KOPT-K1 (cell line): ENCODE results near the gene NECAP2.
"Not testable (repeated sequence)": the region's sequence is repeated elsewhere in the genome, so short reads cannot be mapped to it uniquely, and the experiment has no call there.

ENCODE experiments used
- H3K27ac ChIP-seq: fragments of 200-600 bp; sonication (generic); 2 replicates; pipeline ENCODE4 v1.5.1; 2016; ENCODE audit warnings: antibody characterized with exemption, mild to moderate bottlenecking, low read depth, low read length; ENCODE audit not compliant: poor library complexity, severe bottlenecking
- H3K36me3 ChIP-seq: fragments of 200-600 bp; sonication (generic); 2 replicates; pipeline ENCODE4 v1.5.1; 2017; ENCODE audit warnings: antibody characterized with exemption, mild to moderate bottlenecking, low read length, moderate library complexity; ENCODE audit not compliant: insufficient read depth
- H3K9me3 ChIP-seq: fragments of 200-600 bp; sonication (generic); 2 replicates; pipeline ENCODE4 v1.5.1; 2017; ENCODE audit warnings: antibody characterized with exemption, low read length, mild to moderate bottlenecking; ENCODE audit not compliant: insufficient read depth, poor library complexity, severe bottlenecking

Gene NECAP2

DNA sequence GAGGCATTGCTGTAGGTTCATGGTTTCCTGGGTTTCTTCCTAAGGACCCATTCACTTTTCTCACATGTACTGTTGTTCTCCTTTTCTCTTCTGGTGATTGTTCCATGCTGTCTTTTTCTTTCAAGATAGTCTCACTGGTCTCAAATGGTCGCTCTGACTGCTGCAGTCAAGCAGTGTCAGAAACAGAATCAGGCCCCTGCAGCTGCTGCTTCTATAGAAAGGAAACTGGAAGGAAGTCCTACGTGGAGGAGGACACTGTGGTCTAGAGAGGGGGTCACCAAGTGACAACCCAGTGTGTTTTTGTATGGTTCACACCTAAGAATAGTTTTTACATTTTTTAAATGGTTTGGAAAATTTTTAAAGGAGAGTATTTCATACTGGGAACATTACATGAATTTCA lies 2.4 kb downstream of the NECAP2 start:
- no peaks in the 10 kb centered on the region for H3K9me3 ChIP-seq
- peaks cover 59% of the 10 kb centered on the region for H3K36me3 ChIP-seq
- no peak overlapping the region for H3K27ac ChIP-seq

DNA sequence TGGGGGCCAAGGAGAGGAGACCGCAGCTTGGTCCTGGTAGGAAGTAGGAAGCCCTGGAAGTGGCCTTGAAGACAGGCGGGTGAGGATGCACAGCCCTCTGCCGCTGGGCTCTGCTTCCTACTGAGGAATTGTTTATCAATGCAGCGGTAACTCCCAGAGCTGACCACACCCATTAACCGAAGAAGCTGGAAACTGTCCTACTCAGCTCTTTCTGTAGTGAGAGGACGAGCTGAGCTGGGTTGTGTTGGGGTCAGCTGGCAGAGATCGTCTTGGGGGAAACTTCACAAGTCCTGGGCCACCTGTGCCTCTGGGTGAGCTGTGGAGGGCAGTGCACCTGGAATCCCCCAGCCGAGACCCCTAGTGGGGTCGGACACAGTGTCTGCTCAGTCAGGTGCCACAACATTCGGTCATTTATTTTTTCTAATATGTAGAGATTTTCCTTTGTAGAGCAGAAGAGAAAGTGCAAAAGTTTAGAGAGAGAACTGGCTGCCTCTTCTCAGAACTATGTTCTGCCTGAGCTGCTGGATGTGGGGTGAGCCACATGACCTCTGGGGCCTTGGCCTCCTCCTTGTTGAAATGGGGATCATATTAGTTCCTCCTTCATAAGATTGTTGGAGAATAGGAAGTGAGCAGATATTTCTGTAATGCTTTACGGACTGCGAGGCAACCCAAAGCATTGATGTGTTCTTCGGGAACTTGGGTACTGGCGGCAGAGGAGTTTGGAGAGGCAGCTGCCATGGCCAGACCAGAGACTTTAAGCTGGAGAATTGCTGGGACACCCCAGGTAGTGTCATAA lies 3.6 kb downstream of the NECAP2 start:
- H3K36me3 ChIP-seq = peaks cover 72% of the 10 kb centered on the region
- H3K27ac ChIP-seq = no peak overlapping the region
- H3K9me3 ChIP-seq = no peaks in the 10 kb centered on the region

DNA sequence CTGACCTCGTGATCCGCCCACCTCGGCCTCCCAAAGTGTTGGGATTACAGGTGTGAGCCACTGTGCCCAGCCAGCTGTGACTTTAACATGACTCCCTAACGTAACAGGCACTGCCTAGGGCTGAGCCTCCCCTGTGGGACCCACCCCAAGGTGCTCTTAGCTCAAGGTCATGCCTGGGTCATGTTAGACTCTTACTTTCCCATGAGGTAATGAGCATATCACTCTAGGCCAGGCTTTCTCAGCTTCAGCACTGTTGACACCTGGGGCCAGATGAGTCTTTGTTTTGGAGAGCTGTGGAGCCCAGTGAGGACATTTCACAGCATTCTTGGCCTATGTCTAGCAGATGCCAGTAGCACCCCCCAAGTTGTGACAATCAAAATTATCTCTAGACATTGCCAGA lies 4.5 kb downstream of the NECAP2 start:
- peaks cover 80% of the 10 kb centered on the region for H3K36me3 ChIP-seq

DNA sequence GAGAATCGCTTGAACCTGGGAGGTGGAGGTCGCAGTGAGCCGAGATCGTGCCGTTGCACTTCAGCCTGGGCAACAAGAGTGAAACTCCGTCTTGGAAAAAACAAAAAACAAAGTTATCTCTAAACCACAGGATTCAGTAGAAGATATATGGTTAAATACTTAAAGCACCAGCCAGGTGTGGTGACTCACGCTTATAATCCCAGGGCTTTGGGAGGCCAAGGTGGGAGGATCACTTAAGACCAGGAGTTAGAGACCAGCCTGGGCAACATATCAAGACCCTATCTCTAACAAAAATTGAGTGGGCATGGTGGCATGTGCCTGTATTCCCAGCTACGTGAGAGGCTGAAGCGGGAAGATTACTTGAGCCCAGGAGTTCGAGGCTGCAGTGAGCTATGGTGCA lies 5.6 kb downstream of the NECAP2 start:
- H3K36me3 ChIP-seq = peaks cover 91% of the 10 kb centered on the region
- no peaks in the 10 kb centered on the region for H3K9me3 ChIP-seq
- H3K27ac ChIP-seq = no peak overlapping the region

More for the DNA sequence above, 4.5 kb downstream of the NECAP2 start:
- no peaks in the 10 kb centered on the region for H3K9me3 ChIP-seq
- H3K27ac ChIP-seq = no peak overlapping the region

DNA sequence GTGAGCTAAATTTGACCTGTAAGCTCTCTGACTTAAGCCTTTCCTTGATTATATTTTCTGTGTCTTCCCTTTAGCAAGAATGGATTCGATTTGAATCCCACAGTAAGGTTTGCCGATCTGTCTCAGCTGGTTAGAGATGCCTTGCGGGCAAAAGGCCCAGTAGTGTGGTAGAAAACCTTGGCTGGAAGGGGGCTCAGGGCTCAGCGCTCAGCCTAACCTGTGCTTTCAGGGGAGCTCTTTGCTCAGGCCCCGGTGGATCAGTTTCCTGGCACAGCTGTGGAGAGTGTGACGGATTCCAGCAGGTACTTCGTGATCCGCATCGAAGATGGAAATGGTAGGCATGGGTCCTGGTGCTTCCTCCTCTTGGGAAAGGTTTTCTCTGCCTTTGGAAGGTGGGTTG lies 7.1 kb downstream of the NECAP2 start:
- Histone ChIP-seq H3K36me3 (peaks cover 100% of the 10 kb centered on the region), H3K9me3 (no peaks in the 10 kb centered on the region)

DNA sequence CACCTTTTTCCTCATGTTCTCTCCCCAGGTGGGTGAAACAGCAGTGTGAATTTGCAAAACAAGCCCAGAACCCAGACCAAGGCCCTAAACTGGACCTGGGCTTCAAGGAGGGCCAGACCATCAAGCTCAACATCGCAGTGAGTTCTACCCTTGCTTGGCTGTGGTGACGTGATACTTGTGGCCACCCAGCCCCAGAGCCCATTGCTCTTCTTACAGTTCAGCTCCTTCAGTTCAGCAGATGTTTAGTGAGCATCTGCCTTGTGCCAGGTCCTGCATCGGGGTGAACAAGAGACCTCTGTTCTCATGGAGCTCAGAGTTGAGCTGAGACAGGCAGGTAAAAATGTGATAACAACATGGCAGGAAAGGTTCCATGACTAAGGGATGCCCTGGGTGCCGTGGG lies 8.5 kb downstream of the NECAP2 start:
- Histone ChIP-seq H3K36me3 (peaks cover 100% of the 10 kb centered on the region), H3K27ac (no peak overlapping the region), H3K9me3 (no peaks in the 10 kb centered on the region)

More for the DNA sequence above, 7.1 kb downstream of the NECAP2 start:
- H3K27ac ChIP-seq = no peak overlapping the region

DNA sequence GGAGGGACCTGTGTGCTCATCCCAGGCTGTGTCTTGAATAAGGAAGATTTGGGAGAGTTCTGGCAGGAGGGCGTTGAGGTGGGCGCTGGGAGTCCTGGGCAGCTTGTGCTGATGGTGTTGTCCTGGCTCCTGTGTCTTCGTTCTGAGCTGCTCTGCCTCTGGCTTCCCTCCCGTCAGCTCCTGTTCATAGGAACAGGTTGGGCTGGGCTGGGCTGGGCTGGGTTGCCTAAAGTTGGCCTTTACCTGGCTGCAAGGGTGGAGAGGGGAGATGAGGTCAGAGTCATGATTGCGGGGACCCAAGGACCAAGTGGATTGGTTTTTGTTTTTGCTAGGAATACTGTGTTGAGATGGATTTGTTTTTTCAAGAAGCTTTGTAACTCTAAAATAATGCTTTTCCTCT lies 9.1 kb downstream of the NECAP2 start:
- H3K36me3 ChIP-seq = peaks cover 99% of the 10 kb centered on the region
- H3K9me3 ChIP-seq = no peaks in the 10 kb centered on the region
- H3K27ac ChIP-seq = no peak overlapping the region

DNA sequence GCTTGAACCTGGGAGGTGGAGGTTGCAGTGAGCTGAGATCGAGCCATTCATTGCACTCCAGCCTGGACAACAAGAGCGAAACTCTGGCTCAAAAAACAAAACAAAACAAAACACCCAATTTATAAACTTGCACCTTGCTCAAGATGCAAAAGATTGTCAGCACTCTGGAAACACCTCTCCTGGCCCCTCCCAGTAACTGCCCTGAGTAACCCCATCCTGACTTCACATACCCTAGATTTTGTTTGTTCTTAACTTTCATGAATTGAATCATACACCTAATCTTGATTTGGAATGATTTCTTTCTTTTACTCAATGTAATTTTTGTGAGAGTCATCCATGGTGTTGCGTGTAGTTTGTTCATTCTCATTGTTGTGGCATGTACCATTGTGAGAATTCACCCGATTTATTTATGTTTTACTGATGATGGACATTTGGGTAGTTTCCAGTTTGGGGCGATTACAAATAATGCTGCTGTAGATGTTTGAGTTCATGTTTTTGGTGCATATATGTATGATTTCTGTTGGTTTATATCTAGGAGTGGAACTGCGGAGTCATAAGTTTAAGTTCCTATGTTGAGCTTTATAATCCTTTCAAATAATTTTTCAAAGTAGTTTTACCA lies 10.4 kb downstream of the NECAP2 start:
- Histone ChIP-seq H3K36me3 (peaks cover 99% of the 10 kb centered on the region), H3K27ac (no peak overlapping the region), H3K9me3 (no peaks in the 10 kb centered on the region)

DNA sequence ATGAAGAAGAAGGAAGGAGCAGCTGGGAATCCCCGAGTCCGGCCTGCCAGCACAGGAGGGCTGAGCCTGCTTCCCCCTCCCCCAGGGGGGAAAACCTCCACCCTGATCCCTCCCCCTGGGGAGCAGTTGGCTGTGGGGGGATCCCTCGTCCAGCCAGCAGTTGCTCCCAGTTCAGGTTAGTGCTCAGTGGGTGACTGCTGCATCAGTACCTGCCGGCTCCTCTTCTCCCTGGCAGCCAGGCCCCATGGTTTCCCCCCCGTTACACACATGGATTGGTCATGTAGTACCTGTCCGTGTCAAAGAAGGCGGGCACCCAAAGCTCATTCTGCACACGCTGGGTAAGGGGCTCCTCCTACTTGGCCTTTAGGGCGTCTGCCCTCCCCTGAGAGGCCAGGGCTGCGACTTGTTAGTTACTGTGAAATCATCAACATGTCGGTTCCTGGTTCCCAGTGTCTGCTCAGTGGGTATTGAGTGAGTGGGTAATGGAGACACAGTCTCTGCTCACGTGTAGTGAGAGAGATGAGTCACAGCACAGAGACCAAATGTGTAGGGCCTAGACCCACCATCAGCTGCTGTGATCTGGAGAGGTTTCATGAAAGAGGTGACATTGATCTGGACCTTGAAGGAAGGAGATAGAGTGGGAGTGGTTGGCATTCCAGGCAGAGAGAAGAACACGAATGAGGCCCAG lies 11.5 kb downstream of the NECAP2 start:
- Histone ChIP-seq H3K27ac (no peak overlapping the region), H3K9me3 (no peaks in the 10 kb centered on the region), H3K36me3 (peaks cover 99% of the 10 kb centered on the region)

DNA sequence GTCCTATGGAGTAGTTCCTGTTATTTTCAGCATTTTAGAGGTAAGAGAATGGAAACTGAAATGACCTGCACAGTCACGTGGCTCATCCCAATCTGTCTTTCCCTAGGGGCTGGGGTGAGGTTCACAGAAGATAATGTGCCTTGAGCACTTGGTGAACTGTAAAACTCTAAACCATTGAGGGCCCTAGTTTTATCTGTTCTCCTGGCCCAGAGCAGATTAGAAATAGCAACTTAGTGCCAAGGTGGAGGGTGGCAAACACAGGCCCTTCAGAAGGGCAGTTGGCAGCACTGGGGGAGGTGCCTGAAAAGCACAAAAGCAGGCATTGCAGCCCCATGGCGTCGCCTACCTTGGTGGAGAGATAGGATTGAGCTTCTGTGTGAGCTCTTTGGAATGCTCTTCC lies 14.4 kb downstream of the NECAP2 start:
- H3K36me3 ChIP-seq = peaks cover 99% of the 10 kb centered on the region
- H3K9me3 ChIP-seq, H3K27ac ChIP-seq: not testable (repeated sequence)

DNA sequence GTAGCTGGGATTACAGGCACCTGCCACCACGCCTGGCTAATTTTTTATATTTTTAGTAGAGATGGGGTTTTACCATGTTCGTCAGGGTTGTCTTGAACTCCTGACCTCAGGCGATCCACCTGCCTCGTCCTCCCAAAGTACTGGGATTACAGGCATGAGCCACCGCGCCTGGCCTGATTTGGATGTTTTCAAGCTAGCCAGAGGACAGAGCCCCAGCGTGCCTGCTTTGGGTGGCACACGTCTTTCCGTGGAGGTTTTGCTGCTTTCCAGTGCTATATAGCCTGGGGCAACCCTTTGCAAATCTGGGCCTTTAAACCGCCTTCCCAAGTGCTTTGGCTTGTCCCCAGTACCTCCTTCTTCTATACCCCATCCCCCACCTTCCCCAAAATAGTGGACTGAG lies 15.6 kb downstream of the NECAP2 start:
- H3K36me3 ChIP-seq = peaks cover 99% of the 10 kb centered on the region
- H3K27ac ChIP-seq, H3K9me3 ChIP-seq: not testable (repeated sequence)

DNA sequence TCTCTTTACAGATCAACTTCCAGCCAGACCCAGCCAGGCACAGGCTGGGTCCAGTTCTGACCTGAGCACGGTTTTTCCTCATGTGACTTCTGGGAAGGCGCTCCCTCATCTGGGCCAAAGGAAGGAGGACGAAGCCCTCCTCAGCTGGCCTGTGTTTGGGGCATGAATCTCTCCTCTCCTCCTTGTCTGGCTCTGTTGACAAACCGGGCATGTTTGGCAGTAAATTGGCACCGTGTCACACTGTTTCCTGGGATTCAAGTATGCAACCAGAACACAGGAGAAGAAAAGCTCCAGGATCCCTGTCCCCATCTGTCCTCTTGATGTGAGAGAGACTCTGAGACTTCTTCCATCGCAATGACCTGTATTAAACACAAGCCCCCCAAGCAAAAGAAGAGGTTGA lies 18.3 kb downstream of the NECAP2 start:
- Histone ChIP-seq H3K9me3 (no peaks in the 10 kb centered on the region), H3K27ac (no peak overlapping the region), H3K36me3 (peaks cover 94% of the 10 kb centered on the region)

DNA sequence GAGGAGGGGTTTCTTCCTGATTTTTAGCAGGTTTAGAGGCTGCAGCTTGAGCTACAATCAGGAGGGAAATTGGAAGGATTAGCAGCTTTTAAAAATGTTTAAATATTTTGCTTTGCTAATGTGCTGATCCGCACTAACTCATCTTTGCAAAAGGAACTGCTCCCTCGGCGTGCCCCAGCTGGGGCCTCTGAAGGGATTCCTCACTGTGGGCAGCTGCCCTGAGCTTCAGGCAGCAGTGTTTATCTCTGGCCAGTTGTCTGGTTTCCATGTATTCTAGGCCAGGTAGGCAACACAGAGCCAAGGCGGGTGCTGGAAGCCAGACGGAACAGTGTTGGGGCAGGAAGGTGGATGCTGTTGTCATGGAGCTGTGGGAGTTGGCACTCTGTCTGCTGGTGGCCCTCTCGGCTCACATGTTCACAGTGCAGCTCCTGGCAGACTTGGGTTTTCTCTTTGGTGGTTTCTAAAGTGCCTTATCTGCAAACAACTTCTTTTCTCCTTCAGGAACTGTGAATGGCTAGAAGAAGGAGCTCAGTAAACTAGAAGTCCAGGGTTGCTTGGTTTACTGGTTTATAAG lies 18.9 kb downstream of the NECAP2 start:
- H3K9me3 ChIP-seq = no peaks in the 10 kb centered on the region
- no peak overlapping the region for H3K27ac ChIP-seq
- peaks cover 93% of the 10 kb centered on the region for H3K36me3 ChIP-seq

DNA sequence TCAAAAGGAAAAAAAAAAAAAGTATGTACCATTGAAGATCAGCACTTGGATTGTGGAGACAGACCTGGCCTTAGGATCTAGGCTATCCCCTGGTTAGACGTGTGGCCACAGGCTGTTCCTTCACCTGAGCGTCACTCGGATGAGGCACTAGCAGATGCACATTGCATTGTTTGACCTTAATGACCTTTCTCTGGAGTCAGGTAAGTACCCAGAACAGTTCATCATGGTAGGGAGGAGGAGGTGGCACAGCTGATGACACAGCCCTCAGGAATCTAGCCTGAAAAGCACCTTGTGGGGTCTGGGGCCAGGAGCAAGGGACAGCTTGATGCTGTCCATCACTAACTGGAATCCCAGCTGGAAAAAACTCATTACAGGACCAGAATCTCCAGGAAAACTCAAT lies 21.2 kb downstream of the NECAP2 start:
- Histone ChIP-seq H3K36me3 (peaks cover 70% of the 10 kb centered on the region), H3K27ac (no peak overlapping the region), H3K9me3 (no peaks in the 10 kb centered on the region)

DNA sequence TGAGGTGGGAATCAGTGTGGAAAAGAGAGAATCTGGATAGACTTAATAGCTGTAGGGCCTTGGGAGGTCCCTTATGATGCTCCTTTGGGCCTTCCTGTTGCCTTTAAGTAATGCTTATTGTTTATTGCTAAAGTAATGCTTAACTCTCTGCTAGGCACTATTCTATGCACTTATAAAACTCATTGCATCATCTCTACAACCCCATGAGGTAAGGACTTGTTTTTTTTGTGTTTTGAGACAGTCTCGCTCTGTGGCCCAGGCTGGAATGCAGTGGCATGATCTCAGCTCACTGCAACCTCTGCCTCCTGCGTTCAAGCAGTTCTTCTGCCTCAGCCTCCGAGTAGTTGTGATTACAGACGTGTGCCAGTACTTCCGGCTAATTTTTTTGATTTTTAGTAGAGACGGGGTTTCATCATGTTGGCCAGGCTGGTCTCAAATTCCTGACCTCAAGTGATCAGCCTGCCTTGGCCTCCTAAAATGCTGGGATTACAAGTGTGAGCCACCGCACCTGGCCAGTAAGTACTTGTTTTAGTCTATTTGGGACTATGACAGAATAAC lies 22.3 kb downstream of the NECAP2 start:
- Histone ChIP-seq H3K27ac (no peak overlapping the region), H3K36me3 (peaks cover 58% of the 10 kb centered on the region), H3K9me3 (no peaks in the 10 kb centered on the region)
